K562 (cell line): ENCODE measurements around the gene ICAM1. TPM values are rescaled to one million over a fixed set of nuclear protein-coding genes. Genes with fewer than 3 reads are reported as not detected.

Source experiments
- FOSL1 ChIP-seq: fragments of 200-800 bp; sonication (Bioruptor generic); conservative IDR thresholded peaks from 2 replicates; pipeline ENCODE4 v1.6.1; 2016; ENCODE audit warnings: missing genetic modification characterization, missing compliant biosample characterization
- ID3 ChIP-seq, 2 experiments: fragments of 250-450 bp in 1 of 2; fragments of 450-650 bp in 1 of 2; sonication (Bioruptor Pico) in 1 of 2; IDR thresholded peaks; 2 replicates each; pipeline versions ENCODE4 v1.6.1 to v1.8.0; 2016 to 2021; ENCODE audit warnings: mild to moderate bottlenecking in 2 of 2, moderate library complexity in 2 of 2, missing compliant biosample characterization in 1 of 2, missing genetic modification characterization in 1 of 2
- IRF2 ChIP-seq: sonication (generic); formaldehyde crosslinking; IDR thresholded peaks from 2 replicates; pipeline ENCODE4 v1.8.1; 2022; ENCODE audit warnings: mild to moderate bottlenecking, missing genetic modification reagents
- MED1 ChIP-seq: sonication (generic); formaldehyde crosslinking; IDR thresholded peaks from 2 replicates; pipeline ENCODE4 v1.8.1; 2023; ENCODE audit warnings: missing genetic modification reagents, borderline replicate concordance
- NCOA6 ChIP-seq: fragments of 450-650 bp; IDR thresholded peaks from 2 replicates; pipeline ENCODE4 v1.6.1; 2017; ENCODE audit warnings: mild to moderate bottlenecking
- PHF20 ChIP-seq: fragments of 450-650 bp; IDR thresholded peaks from 2 replicates; pipeline ENCODE4 v1.6.1; 2018; ENCODE audit not compliant: partially characterized antibody
- PREB ChIP-seq: sonication (generic); formaldehyde crosslinking; IDR thresholded peaks from 2 replicates; pipeline ENCODE4 v1.8.1; 2023; ENCODE audit warnings: mild to moderate bottlenecking, missing genetic modification reagents
- RERE ChIP-seq: sonication (generic); formaldehyde crosslinking; IDR thresholded peaks from 2 replicates; pipeline ENCODE4 v1.8.0; 2023; ENCODE audit warnings: missing genetic modification reagents, mild to moderate bottlenecking, borderline replicate concordance
- RNF219 ChIP-seq: fragments of 250-450 bp; sonication (Bioruptor Pico); IDR thresholded peaks from 2 replicates; pipeline ENCODE4 v1.5.0; 2022; ENCODE audit warnings: mild to moderate bottlenecking
- TCF7L2 ChIP-seq: fragments of 150-350 bp; IDR thresholded peaks from 2 replicates; pipeline ENCODE4 v1.6.1; 2016; ENCODE audit warnings: low read depth, mild to moderate bottlenecking, low read length, moderate library complexity
- TFE3 ChIP-seq: fragments of 450-650 bp; formaldehyde crosslinking; IDR thresholded peaks from 2 replicates; pipeline ENCODE4 v1.4.0; 2020; ENCODE audit warnings: mild to moderate bottlenecking, mixed read lengths
- ZNF121 ChIP-seq: sonication (generic); formaldehyde crosslinking; conservative IDR thresholded peaks from 2 replicates; pipeline ENCODE4 v1.8.0; 2022; ENCODE audit warnings: missing genetic modification reagents
- polyA plus RNA-seq, 8 experiments: library from polyadenylated mRNA; depleted of rRNA in 4 of 8; stranded (reverse) in 5 of 8; unstranded in 3 of 8; fragments of >200 nt; fragmentation: Nextera tagmentation in 2 of 8; fragmentation: Illumina TruSeq in 1 of 8; extraction: Ambion mirVana in 2 of 8; extraction: Trizol in 1 of 8; gene quantifications; 2 replicates each; pipeline versions ENCODE4 v1.2.1 to v1.2.3, GENCODE V29; 2011 to 2014; ENCODE audit warnings: inconsistent platforms in 1 of 8, missing spikeins in 1 of 8
- total RNA-seq, 7 experiments: library from RNA; depleted of rRNA in 6 of 7; stranded (reverse); fragments of >200 nt in 6 of 7; fragmentation: Illumina TruSeq in 2 of 7; extraction: Trizol in 2 of 7; gene quantifications; 2 replicates each; pipeline versions ENCODE4 v1.2.1 to v1.2.3, GENCODE V29; 2011 to 2021; ENCODE audit warnings: low replicate concordance in 1 of 7

The ICAM1 gene
- total and polyA plus RNA-seq, 9 of the 15 experiments (the other 6 are each of a cell fraction or from before 2014, with no cell fraction given), result 2.3 to 24.4 (median 13.4) TPM

- TF ChIP-seq RERE (no peak), TFE3 (CRISPR knock-in tag) (no peak), ZNF121 (CRISPR knock-in tag) (no peak), PHF20 (no peak), PREB (CRISPR knock-in tag) (no peak), IRF2 (CRISPR knock-in tag) (no peak), NCOA6 (peak; percentile 80), ID3 (CRISPR knock-in tag; IDR thresholded peaks at IDR 0.05) (no peak), ID3 (tag; IDR thresholded peaks at IDR 0.05) (peak; percentile 50; the same call in 1 of the 2 replicates), MED1 (CRISPR knock-in tag) (no peak), TCF7L2 (0 out of 2 replicates have a peak, but pooled peaks have one; percentile 12), FOSL1 (tag) (no peak), RNF219 (CRISPR knock-in tag) (no peak)
Measured at GRCh38 chr19:10292789-10293636, 22.1 kb downstream of the ICAM1 start (continued).
